HG02981 (cell line): ENCODE results near the gene CERS3.
"Not testable (repeated sequence)": the region's sequence is repeated elsewhere in the genome, so short reads cannot be mapped to it uniquely, and the experiment has no call there.

ENCODE experiments used
- ATAC-seq: cut with Tn5 transposase; IDR thresholded peaks from one replicate; pipeline ENCODE4 v1.9.1; 2021; ENCODE audit warnings: mild to moderate bottlenecking, moderate library complexity; ENCODE audit not compliant: unreplicated experiment

CERS3 gene

DNA sequence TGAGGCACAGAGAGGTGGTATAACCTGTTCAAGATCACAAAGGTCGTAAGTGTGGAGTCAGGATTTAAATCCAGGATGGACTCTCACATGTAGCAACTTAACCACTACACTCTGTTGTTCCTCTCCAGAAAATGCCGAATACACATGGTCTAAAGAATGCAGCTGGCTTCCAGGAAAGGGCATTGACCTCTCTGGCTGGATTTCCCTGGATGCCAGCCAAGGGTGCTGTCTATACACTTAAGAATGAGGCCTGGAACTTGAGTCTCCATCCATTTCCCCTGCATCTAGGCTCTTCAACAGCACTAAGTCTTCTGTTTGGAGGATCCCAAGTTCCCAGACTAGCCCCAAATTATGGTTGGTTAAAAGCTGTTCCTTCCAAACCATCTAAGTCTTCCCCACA is 60.5 kb downstream of the CERS3 start:
- no peak for ATAC-seq

DNA sequence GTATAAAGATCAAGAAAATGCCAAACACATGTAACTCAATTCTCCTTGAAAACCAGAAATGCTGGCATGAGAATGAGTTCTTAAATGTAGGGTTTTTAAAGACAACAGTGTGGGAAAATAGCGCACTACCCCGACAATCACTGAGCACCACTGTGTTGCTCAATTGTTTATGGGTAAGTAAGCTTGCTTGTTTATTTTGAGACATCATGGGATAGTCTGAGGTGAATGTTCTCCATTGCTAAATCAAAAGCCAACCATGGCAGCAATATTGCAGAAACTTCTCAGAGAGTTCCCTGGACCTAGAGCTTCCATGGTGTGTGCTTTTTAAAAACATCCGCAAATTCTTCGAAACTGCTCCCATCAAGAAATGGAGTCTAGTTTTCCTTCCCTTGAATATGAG is 62.7 kb downstream of the CERS3 start:
- ATAC-seq, result no peak

DNA sequence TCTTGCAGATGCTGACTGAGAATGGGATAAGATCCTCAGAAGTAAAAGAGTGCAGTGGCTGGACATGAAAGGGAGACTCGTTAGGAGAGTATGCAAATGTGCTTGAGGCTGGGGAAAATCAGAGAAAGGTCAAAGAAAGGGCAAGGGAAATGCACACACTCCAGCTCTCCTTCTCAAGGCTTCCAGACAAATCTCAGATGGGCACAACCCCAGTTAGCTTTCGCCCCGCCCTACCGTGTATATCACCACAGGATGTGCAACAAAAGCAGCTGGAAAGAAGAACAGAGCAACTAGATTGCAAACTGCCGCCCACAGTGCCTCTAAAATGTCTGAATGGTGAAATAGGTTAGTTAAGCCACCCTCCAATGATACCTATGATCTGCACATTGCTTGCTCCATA is 63.9 kb downstream of the CERS3 start:
- ATAC-seq, result no peak

DNA sequence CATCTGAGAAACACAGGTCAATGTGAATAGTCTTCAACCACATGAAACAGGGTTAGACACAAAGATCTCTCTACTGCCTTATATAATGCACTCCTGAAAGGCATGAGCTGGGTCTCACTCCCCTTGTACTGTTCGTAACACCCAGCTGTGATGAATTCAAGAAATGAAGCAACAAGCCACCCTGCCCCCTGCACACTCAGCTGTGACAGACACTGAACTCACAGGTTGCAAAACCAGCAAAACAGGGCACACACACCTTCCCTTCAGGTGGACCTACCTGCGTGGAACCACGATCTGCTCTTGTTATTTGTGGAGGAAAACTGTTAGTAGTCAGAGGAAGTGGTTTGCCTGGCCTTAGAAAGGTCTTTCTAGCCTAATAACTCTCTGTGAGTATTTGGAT is 64.5 kb downstream of the CERS3 start:
- ATAC-seq, result no peak

- no peak for ATAC-seq
These were observed 65.2 kb downstream of the CERS3 start for GRCh38 chr15:100463515-100463914.

- ATAC-seq, result peak; percentile 75
These were observed 67.7 kb downstream of the CERS3 start for GRCh38 chr15:100461049-100461448.

DNA sequence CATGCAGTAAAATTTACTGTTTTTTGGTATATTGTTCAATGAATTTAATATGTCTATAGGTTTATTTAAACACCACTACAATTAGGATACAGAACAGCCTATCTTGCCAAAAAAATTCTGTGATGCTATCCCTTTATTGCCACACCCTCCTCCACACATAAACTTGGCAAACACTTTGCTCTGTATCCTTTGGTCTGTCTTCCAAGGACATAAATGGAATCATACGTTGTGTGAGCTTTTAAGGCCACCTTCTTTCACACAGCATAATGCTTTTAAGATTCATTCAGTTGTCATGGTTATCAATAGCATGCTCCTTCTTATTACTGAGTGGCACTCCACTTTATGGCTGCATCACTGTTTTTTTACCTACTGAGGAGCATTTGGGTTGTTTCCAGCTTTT is 71.5 kb downstream of the CERS3 start:
- ATAC-seq, result no peak

DNA sequence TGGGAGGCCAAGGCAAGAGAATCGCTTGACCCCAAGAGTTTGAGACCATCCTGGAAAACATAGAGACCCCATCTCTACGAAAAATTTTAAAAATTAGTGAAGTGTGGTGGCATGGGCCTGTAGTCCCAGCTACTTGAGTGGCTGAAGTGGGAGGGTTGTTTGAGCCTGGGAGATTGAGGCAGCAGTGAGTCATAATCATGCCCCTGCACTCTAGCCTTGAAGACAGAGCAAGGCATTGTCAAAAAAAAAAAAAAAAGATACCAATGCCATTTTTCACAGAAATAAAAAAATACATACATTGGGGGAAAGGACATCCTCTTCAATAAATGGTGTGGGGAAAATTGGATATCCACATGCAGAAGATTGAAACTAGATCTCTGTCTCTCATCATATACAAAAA is 74.6 kb downstream of the CERS3 start:
- ATAC-seq, result no peak

DNA sequence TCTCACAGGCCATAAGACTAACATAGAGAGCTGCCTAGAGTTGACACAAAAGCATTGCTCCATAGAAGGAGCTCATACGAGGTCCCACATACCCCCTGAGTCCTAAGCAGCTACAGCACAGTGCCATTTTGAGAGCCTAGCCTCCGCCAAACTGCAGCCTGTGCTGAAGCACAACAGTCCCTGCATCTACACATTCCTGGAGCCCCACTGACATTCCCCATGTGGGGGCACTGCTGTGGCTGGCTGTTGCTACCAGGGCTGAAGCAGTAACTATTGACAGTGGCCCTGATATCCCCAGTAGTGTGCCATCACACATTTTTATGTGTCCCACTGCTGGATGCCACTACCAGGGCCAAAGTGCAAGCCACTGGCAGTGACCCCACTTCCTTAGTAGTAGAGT is 80.3 kb downstream of the CERS3 start:
- ATAC-seq, result no peak

DNA sequence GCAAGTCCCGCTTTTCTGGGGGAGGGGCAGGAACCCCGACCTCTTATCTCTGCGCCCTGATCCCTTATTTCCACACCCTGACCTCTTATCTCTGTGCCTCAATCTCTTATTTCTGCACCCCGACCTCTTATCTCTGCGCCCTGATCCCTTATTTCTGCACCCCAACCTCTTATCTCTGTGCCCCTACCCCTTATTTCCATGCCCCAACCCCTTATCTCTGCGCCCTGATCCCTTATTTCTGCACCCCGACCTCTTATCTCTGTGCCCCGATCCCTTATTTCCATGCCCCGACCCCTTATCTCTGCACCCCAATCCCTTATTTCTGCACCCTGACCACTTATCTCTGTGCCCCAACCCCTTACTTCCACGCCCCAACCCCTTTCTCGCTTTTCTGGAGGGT is 87.7 kb downstream of the CERS3 start:
- not testable (repeated sequence) for ATAC-seq

- no peak for ATAC-seq
These were observed 89.2 kb downstream of the CERS3 start for GRCh38 chr15:100439514-100439913.

DNA sequence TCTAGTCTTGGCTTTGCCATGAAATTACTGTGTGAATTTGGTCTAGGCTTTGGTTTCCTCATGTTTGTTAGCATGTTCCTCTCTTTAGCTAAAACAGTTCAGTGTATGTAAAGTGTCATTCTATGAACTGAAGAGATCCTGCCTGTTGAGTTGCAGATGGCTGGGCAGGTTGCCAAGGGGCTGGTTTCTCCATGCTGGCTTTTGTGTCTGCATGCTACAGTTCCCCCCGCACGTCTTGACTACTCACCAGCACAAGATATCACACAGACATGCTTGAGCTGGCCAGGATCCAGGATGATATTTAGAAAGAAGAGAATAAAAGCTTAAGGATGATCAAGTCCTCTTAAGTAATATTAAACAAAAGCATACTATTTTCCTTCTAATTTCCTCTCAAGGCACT is 90.2 kb downstream of the CERS3 start:
- peak; percentile 95 for ATAC-seq

- ATAC-seq, result no peak
These were observed 91.5 kb downstream of the CERS3 start for GRCh38 chr15:100437261-100437660.

DNA sequence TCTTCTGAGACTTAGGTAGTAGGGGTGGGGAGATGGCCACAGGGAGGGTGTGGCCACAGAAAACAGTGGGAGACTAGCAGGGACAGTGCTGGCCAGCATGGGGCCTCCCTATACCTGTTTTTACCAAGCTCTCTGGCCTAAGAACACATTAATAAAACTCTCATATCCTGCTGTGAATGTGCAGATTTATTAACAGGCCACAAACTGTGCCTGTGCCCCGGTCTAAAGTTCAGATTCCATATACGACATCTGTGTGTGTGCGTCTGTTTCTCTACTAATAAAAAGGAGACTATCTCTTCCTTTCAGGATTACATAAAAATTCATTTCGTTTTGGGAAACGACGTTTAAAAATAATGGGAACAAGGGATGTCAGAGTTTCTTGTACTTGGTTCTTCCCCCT is 94.2 kb downstream of the CERS3 start:
- no peak for ATAC-seq

GRCh38 chr15:100434038-100434437 is 94.7 kb downstream of the CERS3 start:
- ATAC-seq, result no peak

GRCh38 chr15:100433304-100433703 is 95.4 kb downstream of the CERS3 start:
- ATAC-seq, result no peak

DNA sequence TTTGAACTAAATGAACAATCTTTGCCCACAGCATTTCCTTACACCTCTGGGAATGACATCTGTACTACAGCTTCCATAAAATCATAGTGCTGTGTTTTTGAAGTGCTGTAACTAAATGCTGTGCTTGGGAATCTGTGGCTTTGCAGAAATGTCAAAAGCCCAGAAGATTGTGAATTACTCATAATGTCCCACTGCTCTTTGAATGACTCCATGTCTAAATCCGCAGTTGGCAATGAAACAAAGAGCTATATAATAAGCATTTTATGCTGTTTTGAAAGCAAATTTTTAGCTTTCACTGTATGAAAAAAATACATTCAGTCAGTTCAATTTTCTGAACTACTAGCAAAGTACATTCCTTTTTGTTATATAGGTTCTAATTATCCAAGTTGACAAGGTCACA is 98.3 kb downstream of the CERS3 start:
- ATAC-seq, result no peak

GRCh38 chr15:100429116-100429728 is 99.5 kb downstream of the CERS3 start:
- no peak for ATAC-seq

DNA sequence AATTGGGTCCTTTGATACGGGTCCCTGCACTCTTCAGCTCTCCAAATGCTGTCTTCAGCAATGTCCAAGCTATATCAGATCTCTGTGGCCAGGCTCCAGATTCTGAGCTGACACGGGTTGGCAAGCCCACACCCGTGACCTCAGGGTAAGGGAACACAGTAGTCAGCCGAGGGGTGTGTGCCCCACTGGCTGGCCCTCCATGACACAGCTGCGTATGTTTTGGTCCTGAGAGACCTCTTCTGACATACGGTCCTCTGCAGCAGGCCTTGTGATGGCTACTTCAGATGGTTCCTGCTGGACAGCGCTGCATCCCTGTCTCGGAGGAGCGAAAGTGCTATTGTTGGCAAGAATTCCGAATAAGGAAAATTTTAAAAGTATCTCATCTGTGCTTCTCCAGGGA is 101.8 kb downstream of the CERS3 start:
- ATAC-seq, result no peak

GRCh38 chr15:100405179-100405578 is 123.6 kb downstream of the CERS3 start:
- no peak for ATAC-seq

DNA sequence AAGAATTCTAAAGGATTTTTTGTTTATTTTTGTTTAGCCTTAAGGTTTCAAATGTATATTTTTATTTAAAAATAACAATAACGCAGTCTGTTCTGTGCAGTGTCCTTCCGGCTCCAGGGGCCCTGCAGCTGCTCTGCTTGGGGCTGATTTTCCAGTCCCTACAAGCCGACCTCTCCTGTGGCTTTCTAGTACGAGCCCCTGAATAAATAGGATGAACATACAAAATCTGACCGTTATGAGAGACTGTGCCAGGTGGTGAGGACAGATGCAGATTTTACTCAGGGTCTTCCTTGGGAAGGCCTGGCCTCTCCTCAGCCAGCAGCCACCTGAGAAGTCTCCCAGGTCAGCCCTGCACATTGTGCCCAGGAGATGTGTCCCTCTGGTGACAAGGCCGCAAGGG is 127.8 kb downstream of the CERS3 start:
- no peak for ATAC-seq

DNA sequence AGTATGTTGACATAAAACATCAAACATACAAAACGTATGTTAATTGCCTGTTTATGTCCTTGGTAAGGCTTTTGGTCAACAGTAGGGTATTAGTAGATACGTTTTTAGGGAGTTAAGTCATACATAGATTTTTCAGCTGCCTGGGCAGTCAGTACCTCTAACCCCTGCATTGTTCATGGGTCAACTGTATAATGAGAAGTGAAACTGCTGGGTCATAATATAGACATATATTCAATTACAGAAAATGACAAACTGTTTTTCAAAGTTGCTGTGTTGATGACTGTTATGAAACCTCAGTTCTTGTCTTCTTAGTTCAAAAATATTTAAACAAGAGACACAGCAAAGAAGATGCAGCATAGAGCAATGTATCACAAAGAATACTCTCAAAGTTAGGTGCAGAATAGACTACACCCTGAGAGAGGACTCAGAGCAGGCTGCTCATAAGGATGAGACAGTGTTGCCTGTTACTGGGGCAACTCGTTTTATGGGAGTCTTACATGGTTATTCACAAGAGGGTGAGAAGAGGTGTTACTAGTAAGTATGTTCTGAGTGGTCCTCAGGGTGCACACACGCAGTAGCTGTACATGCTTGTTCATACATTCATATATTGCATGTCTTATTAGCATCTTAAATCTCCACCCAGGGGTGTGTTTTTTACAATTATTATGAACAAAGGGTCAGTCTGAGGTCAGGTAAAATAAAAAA is 133.9 kb downstream of the CERS3 start:
- no peak for ATAC-seq

DNA sequence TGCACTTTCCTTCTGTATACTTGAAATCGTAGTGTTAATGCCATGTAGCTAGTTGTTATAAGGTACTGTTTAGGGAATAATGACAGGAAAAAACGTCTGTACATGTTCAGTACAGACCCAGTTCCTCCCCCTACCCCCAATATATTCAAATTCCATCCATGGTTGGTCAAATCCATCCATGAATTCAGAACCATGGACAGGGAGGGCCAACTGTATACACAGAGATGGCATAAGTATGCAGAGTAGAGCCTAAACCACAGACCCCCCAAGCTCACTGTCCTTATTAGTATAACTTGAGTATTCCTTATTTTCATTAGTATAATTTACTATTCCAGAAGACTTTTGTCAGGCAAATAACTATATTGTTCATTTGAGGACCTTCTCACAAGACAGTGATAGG is 135.7 kb downstream of the CERS3 start:
- ATAC-seq, result no peak
